Left ventricle myocardium inferior (tissue), 1 donor: ENCODE results near the gene CREG1. TPM values are rescaled to one million over a fixed set of nuclear protein-coding genes. Genes with fewer than 3 reads are reported as not detected.

Experiments
- DNase-seq: peaks from one replicate; pipeline ENCODE4 v3.0.0-alpha.2; 2020
- H3K27ac ChIP-seq: fragments of 200-600 bp; replicated peaks from 2 replicates; pipeline ENCODE4 v1.8.0; 2021
- H3K27me3 ChIP-seq: fragments of 200-600 bp; 2 replicates; pipeline ENCODE4 v1.8.0; 2021; ENCODE audit warnings: low read depth
- H3K36me3 ChIP-seq: fragments of 200-600 bp; 2 replicates; pipeline ENCODE4 v1.8.0; 2021
- H3K4me1 ChIP-seq: fragments of 200-600 bp; 2 replicates; pipeline ENCODE4 v1.8.0; 2021
- H3K4me3 ChIP-seq: fragments of 200-600 bp; 2 replicates; pipeline ENCODE4 v1.8.0; 2021; ENCODE audit warnings: mild to moderate bottlenecking, moderate library complexity
- H3K9me3 ChIP-seq: fragments of 200-600 bp; replicated peaks from 2 replicates; pipeline ENCODE4 v1.8.0; 2021
- CTCF ChIP-seq: fragments of 200-600 bp; IDR thresholded peaks from 2 replicates; pipeline ENCODE4 v1.8.0; 2021; ENCODE audit warnings: antibody characterized with exemption, mild to moderate bottlenecking, borderline replicate concordance
- intact Hi-C: fragments of 100-400 bp; cut with micrococcal nuclease; formaldehyde crosslinking; loops from one replicate; pipeline ENCODE4 v1.11.0; 2022
- total RNA-seq: library from RNA; stranded (reverse); fragmentation: NEBNext Ultra II Directional; extraction: Animal tissue kit (Norgen Biotek cat#: 25700); gene quantifications from one replicate; pipeline ENCODE4 v1.2.1, GENCODE V29; 2021
- donor health status: DM: no; HTN: yes; CAD: no; lungs with severe emphysema.

The CREG1 gene
- total RNA-seq, 1 donor from 2014 or later: 81.3 TPM

- no peak for DNase-seq
- TF ChIP-seq CTCF: no peak
- Histone ChIP-seq H3K27me3 (peaks cover 45% of the 10 kb centered on the region), H3K4me1 (no peaks in the 10 kb centered on the region), H3K36me3 (no peaks in the 10 kb centered on the region), H3K4me3 (no peak overlapping the region), H3K27ac (no peak overlapping the region), H3K9me3 (no peaks in the 10 kb centered on the region)
- intact Hi-C loops: no loop called here
Measured at GRCh38 chr1:167509587-167509986, 44.0 kb downstream of the CREG1 start.

GRCh38 chr1:167507719-167508118 is 45.8 kb downstream of the CREG1 start:
- Histone ChIP-seq H3K9me3 (no peaks in the 10 kb centered on the region), H3K27me3 (peaks cover 58% of the 10 kb centered on the region), H3K36me3 (no peaks in the 10 kb centered on the region), H3K4me1 (no peaks in the 10 kb centered on the region), H3K4me3 (no peak overlapping the region), H3K27ac (no peak overlapping the region)
- intact Hi-C loops: no loop called here
- DNase-seq: no peak
- no peak for TF ChIP-seq CTCF

GRCh38 chr1:167504467-167504827 is 49.1 kb downstream of the CREG1 start:
- Histone ChIP-seq H3K36me3 (no peaks in the 10 kb centered on the region), H3K9me3 (no peaks in the 10 kb centered on the region), H3K4me1 (no peaks in the 10 kb centered on the region), H3K27me3 (peaks cover 54% of the 10 kb centered on the region), H3K27ac (no peak overlapping the region), H3K4me3 (no peak overlapping the region)
- no peak for DNase-seq
- intact Hi-C loops: no loop called here
- TF ChIP-seq CTCF: no peak

GRCh38 chr1:167503626-167504466 is 49.7 kb downstream of the CREG1 start:
- H3K4me1 ChIP-seq: no peaks in the 10 kb centered on the region
- H3K4me3 ChIP-seq: no peak overlapping the region
- DNase-seq: no peak
- H3K9me3 ChIP-seq: no peaks in the 10 kb centered on the region
- TF ChIP-seq CTCF: no peak
- H3K27ac ChIP-seq: no peak overlapping the region
- H3K27me3 ChIP-seq: peaks cover 53% of the 10 kb centered on the region
- intact Hi-C loops: no loop called here
- no peaks in the 10 kb centered on the region for H3K36me3 ChIP-seq

GRCh38 chr1:167502719-167503462 is 50.7 kb downstream of the CREG1 start:
- Histone ChIP-seq H3K4me1 (no peaks in the 10 kb centered on the region), H3K27ac (no peak overlapping the region), H3K27me3 (peaks cover 53% of the 10 kb centered on the region), H3K9me3 (no peaks in the 10 kb centered on the region), H3K4me3 (no peak overlapping the region), H3K36me3 (no peaks in the 10 kb centered on the region)
- no peak for DNase-seq
- intact Hi-C loops: no loop called here
- no peak for TF ChIP-seq CTCF
